ENCODE data around the gene APOC3. TPM values are rescaled to one million over a fixed set of nuclear protein-coding genes. Genes with fewer than 3 reads are reported as not detected.

The APOC3 gene
- total and polyA plus RNA-seq, 2 experiments from 2014 or later: not detected

DNA sequence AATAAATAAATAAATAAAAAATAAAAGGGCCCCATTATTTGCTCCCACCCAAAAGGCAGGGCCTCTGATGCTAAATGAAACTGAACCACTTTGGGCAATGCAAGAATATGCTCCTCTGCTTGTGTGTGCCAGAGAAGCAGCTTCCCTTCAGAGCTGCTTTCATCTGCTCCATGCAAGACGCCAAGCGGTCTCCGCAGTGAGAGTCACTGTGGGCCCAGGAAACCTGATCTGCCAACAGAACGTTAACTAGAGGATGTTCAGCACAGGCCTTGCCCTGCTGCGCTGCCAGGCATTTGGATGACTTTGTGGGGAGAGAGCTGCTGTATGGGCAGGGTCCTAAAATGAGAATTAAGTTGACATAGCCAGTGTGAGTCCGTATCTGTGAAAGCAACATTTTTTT, 51.4 kb downstream of the APOC3 start (continued):
- no peak for TF ChIP-seq EZH2phosphoT487 (IDR thresholded peaks at IDR 0.05; ENCODE audit: unreplicated experiment)
- TF ChIP-seq, protein P1, sequence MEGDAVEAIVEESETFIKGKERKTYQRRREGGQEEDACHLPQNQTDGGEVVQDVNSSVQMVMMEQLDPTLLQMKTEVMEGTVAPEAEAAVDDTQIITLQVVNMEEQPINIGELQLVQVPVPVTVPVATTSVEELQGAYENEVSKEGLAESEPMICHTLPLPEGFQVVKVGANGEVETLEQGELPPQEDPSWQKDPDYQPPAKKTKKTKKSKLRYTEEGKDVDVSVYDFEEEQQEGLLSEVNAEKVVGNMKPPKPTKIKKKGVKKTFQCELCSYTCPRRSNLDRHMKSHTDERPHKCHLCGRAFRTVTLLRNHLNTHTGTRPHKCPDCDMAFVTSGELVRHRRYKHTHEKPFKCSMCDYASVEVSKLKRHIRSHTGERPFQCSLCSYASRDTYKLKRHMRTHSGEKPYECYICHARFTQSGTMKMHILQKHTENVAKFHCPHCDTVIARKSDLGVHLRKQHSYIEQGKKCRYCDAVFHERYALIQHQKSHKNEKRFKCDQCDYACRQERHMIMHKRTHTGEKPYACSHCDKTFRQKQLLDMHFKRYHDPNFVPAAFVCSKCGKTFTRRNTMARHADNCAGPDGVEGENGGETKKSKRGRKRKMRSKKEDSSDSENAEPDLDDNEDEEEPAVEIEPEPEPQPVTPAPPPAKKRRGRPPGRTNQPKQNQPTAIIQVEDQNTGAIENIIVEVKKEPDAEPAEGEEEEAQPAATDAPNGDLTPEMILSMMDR (conservative IDR thresholded peaks at IDR 0.05; ENCODE audit: low read depth in 2 of 2): no peak

DNA sequence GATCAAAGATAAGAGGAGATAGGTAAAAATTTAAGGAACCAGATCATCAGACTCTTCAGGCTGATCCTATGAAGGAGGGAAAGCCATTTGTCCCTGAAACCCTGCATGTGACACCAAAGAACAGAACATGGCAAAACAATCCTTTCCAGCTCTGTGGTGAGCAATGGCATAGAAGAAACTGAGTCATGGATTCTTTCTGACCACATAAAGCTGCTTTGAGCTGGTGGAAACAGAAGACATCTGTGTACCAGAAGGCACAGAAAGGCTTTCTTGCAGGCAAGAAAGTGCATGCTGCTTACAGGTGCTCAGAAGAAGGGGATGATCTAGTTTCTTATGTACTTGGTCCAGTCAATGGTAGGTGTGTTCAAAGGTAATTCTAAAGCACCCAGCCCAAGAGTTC, 52.7 kb downstream of the APOC3 start:
- Mint-ChIP-seq H3K36me3 (ENCODE audit: low read depth) (no peaks in the 10 kb centered on the region), H3K27ac (no peak overlapping the region), H3K9me3 (no peaks in the 10 kb centered on the region), H3K4me1 (peaks cover 3% of the 10 kb centered on the region; the same call in 2 of the 3 replicates), H3K27me3 (ENCODE audit: insufficient read depth, low read depth, poor library complexity) (no peaks in the 10 kb centered on the region), H3K4me3 (no peak overlapping the region)
- Histone ChIP-seq H3K4me2 (no peak overlapping the region), H3K36me3 (ENCODE audit: insufficient read depth) (no peaks in the 10 kb centered on the region), H3K27ac (ENCODE audit: low read depth) (no peak overlapping the region), H3K9me2 (ENCODE audit: insufficient read depth) (no peaks in the 10 kb centered on the region), H3K4me3 (no peak overlapping the region), H3K4me1 (ENCODE audit: insufficient read depth) (no peaks in the 10 kb centered on the region), H4K20me1 (replicated peaks; ENCODE audit: insufficient read depth) (peaks cover 4% of the 10 kb centered on the region; the same call in 1 of the 2 replicates), H3K79me2 (replicated peaks; ENCODE audit: insufficient read depth) (no peaks in the 10 kb centered on the region), H3F3A (replicated peaks; ENCODE audit: low read depth) (no peaks in the 10 kb centered on the region), H3K27me3 (ENCODE audit: insufficient read depth) (no peaks in the 10 kb centered on the region), H2AFZ (no peak overlapping the region)
- ATAC-seq: no peak
- TF ChIP-seq POLR2AphosphoS5 (IDR thresholded peaks at IDR 0.05; ENCODE audit: low read depth) (no peak), ZNF331 (CRISPR knock-in tag; IDR thresholded peaks at IDR 0.05; ENCODE audit: low read depth) (no peak)
- TF ChIP-seq, protein P2, sequence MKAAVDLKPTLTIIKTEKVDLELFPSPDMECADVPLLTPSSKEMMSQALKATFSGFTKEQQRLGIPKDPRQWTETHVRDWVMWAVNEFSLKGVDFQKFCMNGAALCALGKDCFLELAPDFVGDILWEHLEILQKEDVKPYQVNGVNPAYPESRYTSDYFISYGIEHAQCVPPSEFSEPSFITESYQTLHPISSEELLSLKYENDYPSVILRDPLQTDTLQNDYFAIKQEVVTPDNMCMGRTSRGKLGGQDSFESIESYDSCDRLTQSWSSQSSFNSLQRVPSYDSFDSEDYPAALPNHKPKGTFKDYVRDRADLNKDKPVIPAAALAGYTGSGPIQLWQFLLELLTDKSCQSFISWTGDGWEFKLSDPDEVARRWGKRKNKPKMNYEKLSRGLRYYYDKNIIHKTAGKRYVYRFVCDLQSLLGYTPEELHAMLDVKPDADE (IDR thresholded peaks at IDR 0.05): no peak
- no peak for DNase-seq (ENCODE audit: low spot score)

Other genes with a start within 250 kb of the APOC3 start
- 17.6 and 24.8 TPM in 2 replicates for gene BUD13, start 56.9 kb upstream of the APOC3 start, total RNA-seq (2014; rRNA removed; shearing (Covaris generic))
- gene BUD13, start 56.9 kb upstream of the APOC3 start, polyA plus RNA-seq (2016; fragmentation: Nextera tagmentation; extraction: Ambion mirVana): 13.4 and 17.0 TPM in 2 replicates
- 52.0 and 96.7 TPM in 2 replicates for gene ZPR1, start 41.9 kb upstream of the APOC3 start, total RNA-seq (2014; rRNA removed; shearing (Covaris generic))
- 46.8 and 55.4 TPM in 2 replicates for gene ZPR1, start 41.9 kb upstream of the APOC3 start, polyA plus RNA-seq (2016; fragmentation: Nextera tagmentation; extraction: Ambion mirVana)
- gene APOA5, start 38.0 kb upstream of the APOC3 start, total RNA-seq (2014; rRNA removed; shearing (Covaris generic)): 0.16 and 0.35 TPM in 2 replicates
- 0.18 TPM in 1 of 2 replicates, not detected in the other for gene APOA5, start 38.0 kb upstream of the APOC3 start, polyA plus RNA-seq (2016; fragmentation: Nextera tagmentation; extraction: Ambion mirVana)
- not detected in 2 replicates for gene APOA4, start 6.6 kb upstream of the APOC3 start, total RNA-seq (2014; rRNA removed; shearing (Covaris generic))
- not detected in 2 replicates for gene APOA4, start 6.6 kb upstream of the APOC3 start, polyA plus RNA-seq (2016; fragmentation: Nextera tagmentation; extraction: Ambion mirVana)
- not detected in 2 replicates for gene APOA1, start 7.7 kb downstream of the APOC3 start, total RNA-seq (2014; rRNA removed; shearing (Covaris generic))
- 0.60 and 1.2 TPM in 2 replicates for gene APOA1, start 7.7 kb downstream of the APOC3 start, polyA plus RNA-seq (2016; fragmentation: Nextera tagmentation; extraction: Ambion mirVana)

Measured in GM23338 (cell line).